Measurements from ENCODE around the gene EPHA1.

The EPHA1 gene

GRCh38 chr7:143408686-143409561 is at the start of gene EPHA1:
TSS of gene EPHA1 (minus strand) at chr7:143408856. CDS start at chr7:143408805, 51 bp downstream.
- no peak for DNase-seq

GRCh38 chr7:143458263-143458662 is 49.6 kb upstream of the EPHA1 start:
- DNase-seq = no peak

GRCh38 chr7:143456992-143457793 is 48.5 kb upstream of the EPHA1 start:
- no peak for DNase-seq

- DNase-seq = no peak
Measured at GRCh38 chr7:143455942-143456341, 47.3 kb upstream of the EPHA1 start.

- no peak for DNase-seq
Measured at GRCh38 chr7:143455491-143455890, 46.8 kb upstream of the EPHA1 start.

GRCh38 chr7:143454091-143454680 is 45.5 kb upstream of the EPHA1 start:
- no peak for DNase-seq

GRCh38 chr7:143452495-143452894 is 43.8 kb upstream of the EPHA1 start:
- DNase-seq = no peak

- DNase-seq = no peak
Measured at GRCh38 chr7:143451746-143452145, 43.1 kb upstream of the EPHA1 start.

- no peak for DNase-seq
Measured at GRCh38 chr7:143451122-143451521, 42.5 kb upstream of the EPHA1 start.

- no peak for DNase-seq
Measured at GRCh38 chr7:143449793-143450192, 41.1 kb upstream of the EPHA1 start.

- no peak for DNase-seq
Measured at GRCh38 chr7:143448429-143448828, 39.8 kb upstream of the EPHA1 start.

- DNase-seq = no peak
Measured at GRCh38 chr7:143447466-143447865, 38.8 kb upstream of the EPHA1 start.

- DNase-seq = no peak
Measured at GRCh38 chr7:143444785-143445184, 36.1 kb upstream of the EPHA1 start.

GRCh38 chr7:143444063-143444782 is 35.6 kb upstream of the EPHA1 start:
- no peak for DNase-seq

- no peak for DNase-seq
Measured at GRCh38 chr7:143443153-143443552, 34.5 kb upstream of the EPHA1 start, which contains the start of gene TAS2R60. TSS of gene TAS2R60 (plus strand) at chr7:143443453. CDS start at chr7:143443453, 0 bp downstream.

- DNase-seq = no peak
Measured at GRCh38 chr7:143439866-143440265, 31.2 kb upstream of the EPHA1 start.

- no peak for DNase-seq
Measured at GRCh38 chr7:143437578-143437977, 28.9 kb upstream of the EPHA1 start.

GRCh38 chr7:143436325-143436946 is 27.8 kb upstream of the EPHA1 start:
- no peak for DNase-seq

GRCh38 chr7:143435266-143435665 is 26.6 kb upstream of the EPHA1 start:
- DNase-seq = no peak

GRCh38 chr7:143434660-143435059 is 26.0 kb upstream of the EPHA1 start:
- no peak for DNase-seq

GRCh38 chr7:143433759-143434158 is 25.1 kb upstream of the EPHA1 start:
- no peak for DNase-seq

- DNase-seq = no peak
Measured at GRCh38 chr7:143431109-143431508, 22.5 kb upstream of the EPHA1 start.

All from NCI-H524 treated with DMSO at 0.1 percent for 48 hours (cell line).